MM.1S (cell line): ENCODE data around the gene AADACL2.

ENCODE experiments used
- EZH2 ChIP-seq: fragments of 300-600 bp; sonication (generic); optimal IDR thresholded peaks from 2 replicates; pipeline ENCODE3; 2017; ENCODE audit warnings: low read depth, mild to moderate bottlenecking, antibody characterized with exemption, low read length, mixed read lengths
- TF ChIP-seq, protein P1 (sequence below): fragments of 300-600 bp; sonication (generic); IDR thresholded peaks from 2 replicates; pipeline ENCODE4 v1.5.1; 2016; ENCODE audit warnings: antibody characterized with exemption, low read length, mixed read lengths

DNA sequence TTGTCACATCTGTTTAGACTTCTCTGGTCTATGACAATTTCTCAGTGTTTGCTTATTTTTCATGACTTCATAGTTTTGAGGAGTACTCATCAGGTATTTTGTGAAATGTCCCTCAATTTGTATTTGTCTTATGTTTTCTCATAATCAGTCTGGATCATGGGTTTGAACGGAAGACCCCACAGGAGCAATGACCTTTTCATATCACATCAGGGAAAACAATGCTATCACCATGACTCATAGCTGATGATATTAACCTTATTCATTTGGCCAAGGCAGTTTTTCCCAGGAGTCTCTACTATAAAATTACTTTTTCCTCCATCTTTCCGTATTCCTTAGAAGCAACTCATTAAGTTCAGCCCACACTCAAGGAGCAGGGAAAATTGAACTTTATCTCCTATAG, 32.7 kb downstream of the AADACL2 start:
- no peak for TF ChIP-seq EZH2
- TF ChIP-seq, protein P1, sequence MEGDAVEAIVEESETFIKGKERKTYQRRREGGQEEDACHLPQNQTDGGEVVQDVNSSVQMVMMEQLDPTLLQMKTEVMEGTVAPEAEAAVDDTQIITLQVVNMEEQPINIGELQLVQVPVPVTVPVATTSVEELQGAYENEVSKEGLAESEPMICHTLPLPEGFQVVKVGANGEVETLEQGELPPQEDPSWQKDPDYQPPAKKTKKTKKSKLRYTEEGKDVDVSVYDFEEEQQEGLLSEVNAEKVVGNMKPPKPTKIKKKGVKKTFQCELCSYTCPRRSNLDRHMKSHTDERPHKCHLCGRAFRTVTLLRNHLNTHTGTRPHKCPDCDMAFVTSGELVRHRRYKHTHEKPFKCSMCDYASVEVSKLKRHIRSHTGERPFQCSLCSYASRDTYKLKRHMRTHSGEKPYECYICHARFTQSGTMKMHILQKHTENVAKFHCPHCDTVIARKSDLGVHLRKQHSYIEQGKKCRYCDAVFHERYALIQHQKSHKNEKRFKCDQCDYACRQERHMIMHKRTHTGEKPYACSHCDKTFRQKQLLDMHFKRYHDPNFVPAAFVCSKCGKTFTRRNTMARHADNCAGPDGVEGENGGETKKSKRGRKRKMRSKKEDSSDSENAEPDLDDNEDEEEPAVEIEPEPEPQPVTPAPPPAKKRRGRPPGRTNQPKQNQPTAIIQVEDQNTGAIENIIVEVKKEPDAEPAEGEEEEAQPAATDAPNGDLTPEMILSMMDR = no peak
